HepG2 (cell line): ENCODE measurements around the gene MED1. TPM values are rescaled to one million over a fixed set of nuclear protein-coding genes. Genes with fewer than 3 reads are reported as not detected.

Experiments
- CCAR2 ChIP-seq: fragments of 200-400 bp; formaldehyde crosslinking; optimal IDR thresholded peaks from 2 replicates; pipeline ENCODE3; 2018; ENCODE audit warnings: low read depth, mild to moderate bottlenecking, low read length, moderate library complexity
- GABPA ChIP-seq, 2 experiments: IDR thresholded peaks; 2 replicates each; pipeline ENCODE4 v1.6.1; 2011 to 2016; ENCODE audit warnings: low read depth in 2 of 2, low read length in 1 of 2, missing biosample characterization in 1 of 2, missing genetic modification characterization in 1 of 2
- GATAD2A ChIP-seq: IDR thresholded peaks from 2 replicates; pipeline ENCODE4 v1.6.1; 2016
- HNF4G ChIP-seq, 2 experiments: sonication (generic) in 1 of 2; formaldehyde crosslinking in 1 of 2; IDR thresholded peaks; 2 replicates each; pipeline versions ENCODE4 v1.4.0 to v1.6.1; 2011 to 2020; ENCODE audit warnings: borderline replicate concordance in 2 of 2, low read depth in 2 of 2, mild to moderate bottlenecking in 2 of 2, low read length in 1 of 2, missing genetic modification reagents in 1 of 2, moderate library complexity in 1 of 2
- HNRNPH1 ChIP-seq: fragments of 200-400 bp; formaldehyde crosslinking; optimal IDR thresholded peaks from 2 replicates; pipeline ENCODE3; 2017; ENCODE audit warnings: mild to moderate bottlenecking, low read depth, low read length
- KDM5B ChIP-seq: sonication (generic); formaldehyde crosslinking; IDR thresholded peaks from 2 replicates; pipeline ENCODE4 v1.4.0; 2020; ENCODE audit warnings: missing genetic modification reagents, mild to moderate bottlenecking, borderline replicate concordance
- SALL2 ChIP-seq: sonication (generic); formaldehyde crosslinking; IDR thresholded peaks from 2 replicates; pipeline ENCODE4 v1.8.1; 2023; ENCODE audit warnings: mild to moderate bottlenecking, missing genetic modification reagents, inconsistent platforms
- SMAD9 ChIP-seq: sonication (generic); formaldehyde crosslinking; IDR thresholded peaks from 2 replicates; pipeline ENCODE4 v1.5.1; 2020; ENCODE audit warnings: mild to moderate bottlenecking, missing genetic modification reagents
- SMARCC2 ChIP-seq: fragments of 450-650 bp; IDR thresholded peaks from 2 replicates; pipeline ENCODE4 v1.6.1; 2017; ENCODE audit warnings: antibody characterized with exemption, mild to moderate bottlenecking
- SPEN ChIP-seq: sonication (generic); formaldehyde crosslinking; IDR thresholded peaks from 2 replicates; pipeline ENCODE4 v1.5.1; 2020; ENCODE audit warnings: low read depth, mild to moderate bottlenecking, missing genetic modification reagents
- TCF7L2 ChIP-seq: IDR thresholded peaks from 2 replicates; pipeline ENCODE4 v1.6.1; 2011; ENCODE audit warnings: mild to moderate bottlenecking, low read depth, low read length, moderate library complexity
- YEATS2 ChIP-seq: sonication (generic); formaldehyde crosslinking; IDR thresholded peaks from 2 replicates; pipeline ENCODE4 v1.4.0; 2020; ENCODE audit warnings: missing genetic modification reagents, borderline replicate concordance
- ZFP36L1 ChIP-seq: sonication (generic); formaldehyde crosslinking; IDR thresholded peaks from 2 replicates; pipeline ENCODE4 v1.8.0; 2022; ENCODE audit warnings: mild to moderate bottlenecking, missing genetic modification reagents, moderate library complexity
- ZFP62 ChIP-seq: sonication (generic); formaldehyde crosslinking; IDR thresholded peaks from 2 replicates; pipeline ENCODE4 v1.4.0; 2020; ENCODE audit warnings: missing genetic modification reagents
- ZNF432 ChIP-seq: sonication (generic); formaldehyde crosslinking; IDR thresholded peaks from 2 replicates; pipeline ENCODE4 v1.5.0; 2020; ENCODE audit warnings: missing genetic modification reagents, mild to moderate bottlenecking, borderline replicate concordance
- ZNF510 ChIP-seq: sonication (generic); formaldehyde crosslinking; IDR thresholded peaks from 2 replicates; pipeline ENCODE4 v1.4.0; 2020; ENCODE audit warnings: low read depth, mild to moderate bottlenecking, missing genetic modification reagents
- ZNF562 ChIP-seq: sonication (generic); formaldehyde crosslinking; IDR thresholded peaks from 2 replicates; pipeline ENCODE4 v1.8.0; 2022; ENCODE audit warnings: missing genetic modification reagents, borderline replicate concordance
- ZNF564 ChIP-seq: sonication (generic); formaldehyde crosslinking; IDR thresholded peaks from 2 replicates; pipeline ENCODE4 v1.8.1; 2023; ENCODE audit warnings: mild to moderate bottlenecking, missing genetic modification reagents
- ZNF781 ChIP-seq: sonication (generic); formaldehyde crosslinking; IDR thresholded peaks from 2 replicates; pipeline ENCODE4 v1.5.1; 2020; ENCODE audit warnings: borderline replicate concordance, mild to moderate bottlenecking, missing genetic modification reagents; ENCODE audit errors: not compliant biosample characterization
- ZNF792 ChIP-seq: IDR thresholded peaks from 2 replicates; pipeline ENCODE4 v1.6.1; 2016
- polyA plus RNA-seq, 8 experiments: library from polyadenylated mRNA; depleted of rRNA in 3 of 8; stranded (reverse) in 7 of 8; unstranded in 1 of 8; fragments of >200 nt; fragmentation: Illumina TruSeq in 4 of 8; extraction: Trizol in 4 of 8; gene quantifications; 2 replicates each; pipeline versions ENCODE4 v1.2.1 to v1.2.3, GENCODE V29; 2011 to 2016; ENCODE audit warnings: low read depth in 4 of 8, missing spikeins in 1 of 8, mixed read lengths in 1 of 8; ENCODE audit not compliant: insufficient read depth in 1 of 8
- total RNA-seq, 5 experiments: library from RNA; depleted of rRNA; stranded (reverse); fragments of >200 nt; fragmentation: Illumina TruSeq; extraction: Trizol; gene quantifications; 2 replicates each; pipeline ENCODE4 v1.2.3, GENCODE V29; 2016; ENCODE audit warnings: low read depth in 1 of 5
- TF ChIP-seq, protein P1 (sequence below): sonication (generic); formaldehyde crosslinking; IDR thresholded peaks from 2 replicates; pipeline ENCODE4 v1.4.0; 2020; ENCODE audit warnings: missing genetic modification reagents
- TF ChIP-seq, protein P2 (sequence below): sonication (generic); formaldehyde crosslinking; IDR thresholded peaks from 2 replicates; pipeline ENCODE4 v1.4.0; 2020; ENCODE audit warnings: mild to moderate bottlenecking, low read depth, missing genetic modification reagents
- TF ChIP-seq, protein P3 (sequence below): sonication (generic); formaldehyde crosslinking; IDR thresholded peaks from 2 replicates; pipeline ENCODE4 v1.4.0; 2020; ENCODE audit warnings: missing genetic modification reagents

MED1 gene
- total and polyA plus RNA-seq, 2 of the 13 experiments (the other 11 are each of a cell fraction or from before 2014, with no cell fraction given): 37.5 to 40.1 TPM

DNA sequence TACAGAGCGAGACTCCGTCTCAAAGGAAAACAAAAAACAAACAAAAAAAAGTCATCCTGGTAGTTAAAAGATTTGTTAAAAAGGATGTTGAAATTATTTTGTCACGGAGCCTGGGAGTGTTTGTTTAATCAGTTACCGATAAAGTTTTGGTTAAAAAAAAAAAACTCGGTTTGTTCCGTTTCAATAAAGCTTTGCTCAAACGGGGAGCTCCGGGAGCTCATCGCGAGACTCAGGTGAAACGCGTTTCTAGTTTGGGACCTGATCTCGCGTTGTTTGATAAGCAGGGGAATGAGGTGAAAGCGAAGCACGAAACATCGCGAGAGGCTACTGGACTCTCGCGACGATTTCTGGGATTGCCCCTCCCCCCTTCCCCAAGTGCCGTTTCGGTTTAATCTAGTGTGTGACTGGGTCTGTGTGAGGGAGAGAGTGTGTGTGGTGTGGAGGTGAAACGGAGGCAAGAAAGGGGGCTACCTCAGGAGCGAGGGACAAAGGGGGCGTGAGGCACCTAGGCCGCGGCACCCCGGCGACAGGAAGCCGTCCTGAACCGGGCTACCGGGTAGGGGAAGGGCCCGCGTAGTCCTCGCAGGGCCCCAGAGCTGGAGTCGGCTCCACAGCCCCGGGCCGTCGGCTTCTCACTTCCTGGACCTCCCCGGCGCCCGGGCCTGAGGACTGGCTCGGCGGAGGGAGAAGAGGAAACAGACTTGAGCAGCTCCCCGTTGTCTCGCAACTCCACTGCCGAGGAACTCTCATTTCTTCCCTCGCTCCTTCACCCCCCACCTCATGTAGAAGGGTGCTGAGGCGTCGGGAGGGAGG, 10.3 kb upstream of the MED1 start, which contains the start of gene CDK12 (continued):
- TF ChIP-seq YEATS2 (CRISPR knock-in tag) (peak; percentile 100), TCF7L2 (no peak), ZNF562 (CRISPR knock-in tag) (no peak), HNF4G (IDR thresholded peaks at IDR 0.05; ENCODE audit: borderline replicate concordance, low read depth, low read length) (peak; percentile 34; the same call in 1 of the 2 replicates), HNF4G (CRISPR knock-in tag; IDR thresholded peaks at IDR 0.05; ENCODE audit: borderline replicate concordance, low read depth) (peak; percentile 71; the same call in 1 of the 2 replicates), GATAD2A (CRISPR knock-in tag) (no peak; the same call in 1 of the 2 replicates), ZNF781 (CRISPR knock-in tag) (no peak), ZNF792 (CRISPR knock-in tag) (peak; percentile 69; the same call in 1 of the 2 replicates), GABPA (IDR thresholded peaks at IDR 0.05; ENCODE audit: low read depth, low read length) (no peak), GABPA (CRISPR knock-in tag; IDR thresholded peaks at IDR 0.05; ENCODE audit: low read depth) (peak; percentile 74), ZFP62 (CRISPR knock-in tag) (0 out of 2 replicates have a peak, but pooled peaks have one; percentile 41), ZNF432 (CRISPR knock-in tag) (no peak), SPEN (CRISPR knock-in tag) (peak; percentile 98), ZNF564 (CRISPR knock-in tag) (peak; percentile 83; the same call in 1 of the 2 replicates), SALL2 (CRISPR knock-in tag) (peak; percentile 93), SMAD9 (no peak), KDM5B (CRISPR knock-in tag) (peak; percentile 82; the same call in 1 of the 2 replicates), CCAR2 (peak; percentile 98), ZFP36L1 (CRISPR knock-in tag) (peak; percentile 88), ZNF510 (CRISPR knock-in tag) (peak; percentile 46; the same call in 1 of the 2 replicates), SMARCC2 (no peak), HNRNPH1 (no peak)
- TF ChIP-seq, protein P1, sequence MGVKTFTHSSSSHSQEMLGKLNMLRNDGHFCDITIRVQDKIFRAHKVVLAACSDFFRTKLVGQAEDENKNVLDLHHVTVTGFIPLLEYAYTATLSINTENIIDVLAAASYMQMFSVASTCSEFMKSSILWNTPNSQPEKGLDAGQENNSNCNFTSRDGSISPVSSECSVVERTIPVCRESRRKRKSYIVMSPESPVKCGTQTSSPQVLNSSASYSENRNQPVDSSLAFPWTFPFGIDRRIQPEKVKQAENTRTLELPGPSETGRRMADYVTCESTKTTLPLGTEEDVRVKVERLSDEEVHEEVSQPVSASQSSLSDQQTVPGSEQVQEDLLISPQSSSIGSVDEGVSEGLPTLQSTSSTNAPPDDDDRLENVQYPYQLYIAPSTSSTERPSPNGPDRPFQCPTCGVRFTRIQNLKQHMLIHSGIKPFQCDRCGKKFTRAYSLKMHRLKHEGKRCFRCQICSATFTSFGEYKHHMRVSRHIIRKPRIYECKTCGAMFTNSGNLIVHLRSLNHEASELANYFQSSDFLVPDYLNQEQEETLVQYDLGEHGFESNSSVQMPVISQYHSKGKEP (CRISPR knock-in tag): peak; percentile 15; the same call in 1 of the 2 replicates
- TF ChIP-seq, protein P2, sequence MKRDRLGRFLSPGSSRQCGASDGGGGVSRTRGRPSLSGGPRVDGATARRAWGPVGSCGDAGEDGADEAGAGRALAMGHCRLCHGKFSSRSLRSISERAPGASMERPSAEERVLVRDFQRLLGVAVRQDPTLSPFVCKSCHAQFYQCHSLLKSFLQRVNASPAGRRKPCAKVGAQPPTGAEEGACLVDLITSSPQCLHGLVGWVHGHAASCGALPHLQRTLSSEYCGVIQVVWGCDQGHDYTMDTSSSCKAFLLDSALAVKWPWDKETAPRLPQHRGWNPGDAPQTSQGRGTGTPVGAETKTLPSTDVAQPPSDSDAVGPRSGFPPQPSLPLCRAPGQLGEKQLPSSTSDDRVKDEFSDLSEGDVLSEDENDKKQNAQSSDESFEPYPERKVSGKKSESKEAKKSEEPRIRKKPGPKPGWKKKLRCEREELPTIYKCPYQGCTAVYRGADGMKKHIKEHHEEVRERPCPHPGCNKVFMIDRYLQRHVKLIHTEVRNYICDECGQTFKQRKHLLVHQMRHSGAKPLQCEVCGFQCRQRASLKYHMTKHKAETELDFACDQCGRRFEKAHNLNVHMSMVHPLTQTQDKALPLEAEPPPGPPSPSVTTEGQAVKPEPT (CRISPR knock-in tag): peak; percentile 33; the same call in 1 of the 2 replicates
- TF ChIP-seq, protein P3, sequence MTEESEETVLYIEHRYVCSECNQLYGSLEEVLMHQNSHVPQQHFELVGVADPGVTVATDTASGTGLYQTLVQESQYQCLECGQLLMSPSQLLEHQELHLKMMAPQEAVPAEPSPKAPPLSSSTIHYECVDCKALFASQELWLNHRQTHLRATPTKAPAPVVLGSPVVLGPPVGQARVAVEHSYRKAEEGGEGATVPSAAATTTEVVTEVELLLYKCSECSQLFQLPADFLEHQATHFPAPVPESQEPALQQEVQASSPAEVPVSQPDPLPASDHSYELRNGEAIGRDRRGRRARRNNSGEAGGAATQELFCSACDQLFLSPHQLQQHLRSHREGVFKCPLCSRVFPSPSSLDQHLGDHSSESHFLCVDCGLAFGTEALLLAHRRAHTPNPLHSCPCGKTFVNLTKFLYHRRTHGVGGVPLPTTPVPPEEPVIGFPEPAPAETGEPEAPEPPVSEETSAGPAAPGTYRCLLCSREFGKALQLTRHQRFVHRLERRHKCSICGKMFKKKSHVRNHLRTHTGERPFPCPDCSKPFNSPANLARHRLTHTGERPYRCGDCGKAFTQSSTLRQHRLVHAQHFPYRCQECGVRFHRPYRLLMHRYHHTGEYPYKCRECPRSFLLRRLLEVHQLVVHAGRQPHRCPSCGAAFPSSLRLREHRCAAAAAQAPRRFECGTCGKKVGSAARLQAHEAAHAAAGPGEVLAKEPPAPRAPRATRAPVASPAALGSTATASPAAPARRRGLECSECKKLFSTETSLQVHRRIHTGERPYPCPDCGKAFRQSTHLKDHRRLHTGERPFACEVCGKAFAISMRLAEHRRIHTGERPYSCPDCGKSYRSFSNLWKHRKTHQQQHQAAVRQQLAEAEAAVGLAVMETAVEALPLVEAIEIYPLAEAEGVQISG (CRISPR knock-in tag): peak; percentile 58; the same call in 1 of the 2 replicates
